LNCaP clone FGC (cell line): ENCODE measurements around the gene MSL1.
A peak's percentile ranks its signal among the peaks of the same experiment; 100 is the strongest.

ENCODE experiments used
- DNase-seq: peaks from one replicate; pipeline ENCODE4 v3.0.0-alpha.2; 2011; ENCODE audit warnings: low read depth
- H3K4me3 ChIP-seq: 2 replicates; pipeline ENCODE4 v1.5.1; 2011; ENCODE audit warnings: mild to moderate bottlenecking, low read depth, low read length, control low read depth
- CTCF ChIP-seq: IDR thresholded peaks from 2 replicates; pipeline ENCODE4 v1.5.1; 2012; ENCODE audit warnings: mild to moderate bottlenecking; ENCODE audit not compliant: control insufficient read depth, insufficient read depth; ENCODE audit errors: extremely low read depth

Gene MSL1

DNA sequence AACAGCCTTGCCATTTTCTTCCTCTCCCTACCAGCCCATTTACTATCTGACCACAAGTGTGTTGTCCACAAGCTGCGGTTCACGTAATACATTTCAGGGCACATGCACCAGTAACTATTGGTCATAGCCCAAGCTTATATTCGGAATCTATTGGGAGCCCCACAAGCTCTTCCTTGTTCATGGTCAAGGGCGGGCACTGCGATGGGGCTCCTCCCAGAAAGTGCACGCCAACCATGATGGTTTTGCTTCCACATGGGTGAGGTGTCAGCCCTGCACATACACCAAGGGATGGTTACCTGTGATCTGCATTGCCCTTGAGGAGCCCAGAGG lies 46.9 kb upstream of the MSL1 start:
- TF ChIP-seq CTCF, result no peak
- no peak for DNase-seq
- H3K4me3 ChIP-seq, result peak overlapping the region; percentile 6

- peak; percentile 69 for DNase-seq
- peak overlapping the region; percentile 6 for H3K4me3 ChIP-seq
- peak; percentile 94 for TF ChIP-seq CTCF
Observed at GRCh38 chr17:40075201-40075941, 46.4 kb upstream of the MSL1 start.

DNA sequence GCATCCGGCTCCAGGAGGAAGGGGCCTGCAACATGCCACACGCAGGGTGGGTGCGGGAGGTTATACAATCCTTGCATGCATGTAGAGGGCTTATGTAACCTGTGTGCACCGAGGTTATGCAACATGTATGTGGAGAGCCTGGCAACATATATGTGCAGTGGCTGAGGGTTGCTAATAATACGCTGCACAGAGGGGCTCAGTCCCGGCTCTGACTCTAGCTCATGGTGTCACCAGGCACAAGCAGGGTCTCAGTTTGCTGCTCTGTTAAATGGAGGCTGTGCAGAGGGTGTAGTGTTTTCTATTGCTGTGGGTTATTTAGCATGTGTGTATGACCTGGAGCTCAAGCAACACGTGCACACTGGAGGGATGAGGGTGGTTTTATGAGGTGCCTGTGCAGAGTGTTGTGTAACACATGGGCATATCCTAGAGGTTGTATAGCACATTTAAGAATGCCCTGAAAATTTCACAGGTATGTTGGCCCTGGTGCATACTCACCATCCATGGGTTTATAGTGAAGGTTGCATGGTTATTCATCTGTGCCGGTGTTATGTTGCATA lies 45.8 kb upstream of the MSL1 start:
- peak overlapping the region; percentile 6 for H3K4me3 ChIP-seq
- no peak for DNase-seq
- no peak for TF ChIP-seq CTCF

GRCh38 chr17:40076591-40076990 lies 45.2 kb upstream of the MSL1 start:
- no peak for DNase-seq
- no peak overlapping the region for H3K4me3 ChIP-seq
- TF ChIP-seq CTCF, result no peak

GRCh38 chr17:40079545-40079944 lies 42.2 kb upstream of the MSL1 start:
- no peak for TF ChIP-seq CTCF
- no peak for DNase-seq
- H3K4me3 ChIP-seq, result no peak overlapping the region

DNA sequence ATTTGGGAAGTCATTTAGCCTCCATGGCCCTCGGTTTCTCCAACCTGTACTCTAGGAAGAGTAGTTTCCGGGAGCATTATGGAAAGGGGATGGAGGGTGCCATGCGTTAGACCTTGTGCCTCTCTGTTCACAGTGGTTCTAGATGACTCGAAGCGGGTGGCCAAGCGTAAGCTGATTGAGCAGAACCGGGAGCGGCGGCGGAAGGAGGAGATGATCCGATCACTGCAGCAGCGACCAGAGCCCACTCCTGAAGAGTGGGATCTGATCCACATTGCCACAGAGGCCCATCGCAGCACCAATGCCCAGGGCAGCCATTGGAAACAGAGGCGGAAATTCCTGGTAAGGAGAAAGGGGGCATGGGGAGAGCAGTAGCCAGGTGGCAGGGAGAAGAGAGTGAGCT lies 37.3 kb upstream of the MSL1 start:
- no peak for TF ChIP-seq CTCF

More for the DNA sequence above, 37.3 kb upstream of the MSL1 start:
- no peak for DNase-seq
- no peak overlapping the region for H3K4me3 ChIP-seq
